DMS114 treated with DMSO at 0.1 percent for 48 hours (cell line): Measurements from ENCODE around the gene SPON1.

ENCODE experiments used
- DNase-seq: peaks from one replicate; lab custom pipeline; 2025; ENCODE audit not compliant: unreplicated experiment; lab: John Stamatoyannopoulos, UW

SPON1 gene

DNA sequence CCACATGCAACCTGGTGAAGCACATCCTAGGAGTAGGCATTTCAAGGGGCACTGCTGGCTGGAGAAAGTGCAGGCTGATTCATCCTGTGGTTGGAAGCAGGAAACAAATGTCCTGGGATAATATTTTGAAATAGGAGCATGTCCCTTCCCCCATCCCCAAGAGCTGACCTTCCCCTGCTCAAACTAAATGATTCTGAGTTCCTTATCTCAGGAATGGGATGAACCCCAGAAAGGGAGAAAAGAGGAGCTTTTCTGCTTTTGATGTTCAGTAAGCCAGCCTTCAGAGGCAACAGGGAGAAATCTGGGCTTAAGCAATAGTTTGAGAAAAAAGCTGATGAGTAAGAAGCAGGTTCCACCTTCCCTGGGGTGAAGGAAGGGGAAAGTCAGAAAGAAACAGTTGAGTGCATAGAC is 19.5 kb upstream of the SPON1 start:
- DNase-seq, result no peak

- no peak for DNase-seq
These were observed 18.5 kb upstream of the SPON1 start for GRCh38 chr11:13944016-13944415.

DNA sequence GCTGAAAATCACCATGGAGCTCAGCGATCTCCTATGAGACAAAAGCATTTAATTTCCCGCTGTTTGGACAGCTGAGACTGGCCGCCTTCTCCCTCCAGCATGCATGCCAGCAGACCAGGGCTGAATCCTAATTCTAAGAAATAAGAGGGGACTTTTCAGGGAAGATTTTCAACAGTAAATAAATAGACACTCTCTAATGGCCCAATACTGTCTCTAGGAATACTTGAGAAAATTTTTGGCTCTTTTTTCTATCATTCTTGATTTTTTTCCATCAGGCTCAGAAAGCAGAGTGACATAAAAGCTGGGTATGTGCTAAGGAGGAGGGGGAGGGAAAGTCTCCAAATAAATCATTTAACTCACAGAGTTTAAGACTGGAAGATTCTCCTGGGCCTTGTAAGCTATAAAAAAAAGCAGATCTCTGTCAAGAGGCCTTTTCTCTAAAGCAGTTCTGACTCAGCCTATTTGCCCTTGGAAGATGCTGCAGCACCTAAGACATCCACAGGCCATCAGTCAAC is 17.6 kb upstream of the SPON1 start:
- DNase-seq, result no peak

- no peak for DNase-seq
These were observed 15.1 kb upstream of the SPON1 start for GRCh38 chr11:13947379-13947778.

- no peak for DNase-seq
These were observed 12.6 kb upstream of the SPON1 start for GRCh38 chr11:13949876-13950275.

DNA sequence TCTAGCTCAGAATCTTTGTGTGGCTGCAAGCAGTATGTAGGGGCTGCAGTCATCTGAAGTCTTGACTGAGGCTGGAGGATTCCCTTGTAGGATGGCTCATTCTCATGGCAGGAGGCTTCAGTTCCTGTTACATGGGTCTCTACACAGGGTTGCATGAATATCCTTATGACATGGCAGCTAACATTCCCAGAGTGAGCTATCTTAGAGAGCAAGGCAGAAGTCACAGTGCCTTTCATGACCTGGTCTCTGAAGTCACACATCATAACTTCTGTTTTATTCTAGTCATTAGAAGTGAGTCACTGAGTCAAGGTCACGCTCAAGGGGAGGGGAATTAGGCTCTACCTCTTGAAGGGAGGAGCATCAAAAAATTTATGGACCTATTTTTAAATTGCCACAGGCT is 10.3 kb upstream of the SPON1 start:
- DNase-seq, result no peak

DNA sequence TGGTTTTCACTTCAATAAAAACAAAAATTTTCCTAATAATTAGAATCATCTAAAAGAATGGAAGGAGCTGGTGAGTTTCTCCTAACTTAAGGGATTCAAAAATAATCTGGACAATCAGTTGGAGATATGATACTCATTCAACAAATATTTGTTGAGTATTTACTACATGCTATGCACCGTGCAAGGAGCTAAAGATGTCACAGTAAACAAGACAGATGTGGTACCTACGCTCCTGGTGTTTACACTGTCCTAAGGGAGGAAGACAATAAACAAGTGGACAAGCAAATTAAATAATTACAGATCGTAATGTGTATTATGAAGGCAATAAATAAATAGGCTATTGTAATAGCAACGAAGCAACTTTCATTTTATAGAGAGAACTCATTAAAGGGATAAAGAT is 9.9 kb upstream of the SPON1 start:
- no peak for DNase-seq

DNA sequence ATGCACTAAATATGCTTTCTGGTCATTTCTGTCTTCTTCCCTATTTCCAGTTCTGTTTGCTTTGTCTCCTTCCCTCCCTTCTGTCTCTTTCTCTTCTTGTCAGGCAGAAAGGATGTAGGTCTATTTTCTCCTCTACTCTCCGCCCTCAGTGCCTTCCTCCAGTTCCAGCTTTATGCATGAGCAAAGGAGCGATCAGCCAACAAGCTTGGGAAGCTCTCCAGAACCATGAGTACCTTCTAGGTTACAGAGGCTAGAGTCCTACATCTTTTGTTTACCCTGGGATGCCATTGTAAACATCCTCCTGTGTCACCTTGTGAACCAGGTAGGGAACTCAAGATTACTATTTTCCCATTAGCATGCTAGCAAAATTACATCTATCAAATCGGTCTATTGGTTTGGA is 7.9 kb upstream of the SPON1 start:
- DNase-seq, result no peak

GRCh38 chr11:13955971-13956421 is 6.5 kb upstream of the SPON1 start:
- DNase-seq, result peak; percentile 24

DNA sequence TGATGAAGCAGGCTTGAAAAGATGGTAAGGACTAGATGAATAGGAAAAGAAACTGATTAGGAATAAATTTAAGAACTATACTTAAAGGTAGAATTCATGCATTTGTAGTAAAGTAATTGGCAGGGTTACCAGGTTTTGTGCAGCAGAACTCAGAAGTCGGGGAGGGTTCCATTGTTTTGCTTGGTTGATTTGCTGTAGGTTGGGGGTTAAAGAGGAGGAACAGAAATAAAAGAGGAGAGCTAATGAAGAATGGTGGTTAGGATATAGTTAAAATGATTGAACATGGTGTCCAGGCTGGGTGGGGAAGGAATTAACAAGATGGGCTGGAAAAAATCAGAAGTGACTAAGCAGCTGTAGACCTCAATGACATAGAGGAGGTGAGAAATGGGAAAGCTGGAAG is 5.5 kb upstream of the SPON1 start:
- no peak for DNase-seq

GRCh38 chr11:13958641-13959400 is 3.7 kb upstream of the SPON1 start:
- no peak for DNase-seq

GRCh38 chr11:13962198-13962561 is 343 bp upstream of the SPON1 start:
- no peak for DNase-seq

DNA sequence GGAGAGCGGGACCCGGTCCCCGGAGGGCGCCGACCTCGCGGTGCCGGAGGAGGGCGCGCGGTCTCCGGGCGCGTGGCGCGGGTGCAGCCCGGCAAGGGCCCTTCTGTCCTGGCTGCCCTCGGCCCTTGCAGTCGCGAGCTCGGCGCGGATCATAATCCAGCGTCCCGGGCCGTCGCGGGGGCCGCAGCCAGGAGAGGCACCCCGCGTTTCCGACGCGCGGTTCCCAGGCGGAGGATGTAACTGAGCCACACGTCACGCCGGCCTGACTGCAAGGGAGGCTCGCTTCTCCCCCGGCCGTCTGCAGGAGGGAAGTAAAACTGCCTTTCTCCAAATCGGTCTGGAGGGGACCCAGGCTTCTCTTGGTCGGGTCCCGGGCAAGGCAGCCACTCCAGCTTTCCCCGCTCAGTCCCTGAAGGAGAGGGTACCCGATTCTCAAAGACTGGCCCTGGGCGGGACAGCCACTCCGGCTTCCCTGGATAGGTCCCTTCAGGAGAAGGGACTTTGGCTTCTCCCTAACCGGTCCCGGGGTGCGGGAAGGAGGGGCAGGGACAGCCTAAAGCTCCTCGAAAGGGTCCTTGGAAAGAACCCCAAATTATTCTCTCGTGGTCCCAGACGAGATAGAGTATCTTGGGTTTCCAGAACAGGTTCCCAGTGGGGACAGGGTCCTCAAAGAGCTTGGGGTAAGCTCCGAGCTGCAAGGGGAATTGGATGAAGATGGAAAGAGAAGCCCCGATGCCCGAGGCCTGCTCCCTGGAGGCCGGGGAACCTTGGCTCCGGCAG is 836 bp downstream of the SPON1 start:
- peak; percentile 1 for DNase-seq

DNA sequence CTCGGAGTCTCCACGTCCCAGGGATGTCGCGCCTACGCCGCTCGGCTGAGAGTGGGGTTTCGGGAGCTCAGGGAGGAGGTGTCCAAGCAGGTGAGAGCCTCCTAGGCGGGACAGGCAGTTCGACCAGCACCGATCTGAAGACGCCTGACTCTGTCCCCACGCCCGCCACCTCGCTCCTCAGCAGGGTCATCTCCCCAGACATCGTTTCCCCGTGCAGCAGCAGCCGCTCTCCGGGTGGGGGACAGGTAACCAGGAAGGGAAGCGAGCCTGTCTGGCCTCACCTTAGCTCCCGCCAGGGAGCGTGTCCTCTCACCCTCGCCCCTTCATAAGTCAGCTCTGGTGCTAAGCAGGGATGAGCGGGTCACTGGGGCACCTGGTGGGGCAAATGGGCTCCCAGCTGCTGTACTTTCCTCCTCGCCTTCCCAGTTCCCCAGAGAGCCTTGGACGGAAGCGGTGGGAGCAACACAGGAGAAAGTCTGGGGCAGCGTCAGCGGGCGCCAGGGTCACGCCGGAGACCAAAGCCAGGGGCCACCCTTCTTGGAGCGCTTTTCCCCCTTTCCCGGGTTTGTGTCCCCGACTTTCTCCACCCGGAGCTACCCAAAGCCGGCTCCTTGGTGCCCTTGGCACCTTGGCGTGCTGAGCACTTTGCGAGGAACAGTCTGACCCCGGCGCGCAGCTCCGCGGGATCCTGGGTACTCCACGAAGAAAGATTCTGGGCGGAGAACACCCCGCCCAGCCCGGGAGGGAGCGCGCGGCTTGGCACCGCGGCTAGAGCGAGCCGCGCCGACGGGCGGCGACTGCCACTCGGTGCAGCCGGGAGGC is 1.6 kb downstream of the SPON1 start:
- no peak for DNase-seq

GRCh38 chr11:13964771-13965074 is 2.2 kb downstream of the SPON1 start:
- no peak for DNase-seq

DNA sequence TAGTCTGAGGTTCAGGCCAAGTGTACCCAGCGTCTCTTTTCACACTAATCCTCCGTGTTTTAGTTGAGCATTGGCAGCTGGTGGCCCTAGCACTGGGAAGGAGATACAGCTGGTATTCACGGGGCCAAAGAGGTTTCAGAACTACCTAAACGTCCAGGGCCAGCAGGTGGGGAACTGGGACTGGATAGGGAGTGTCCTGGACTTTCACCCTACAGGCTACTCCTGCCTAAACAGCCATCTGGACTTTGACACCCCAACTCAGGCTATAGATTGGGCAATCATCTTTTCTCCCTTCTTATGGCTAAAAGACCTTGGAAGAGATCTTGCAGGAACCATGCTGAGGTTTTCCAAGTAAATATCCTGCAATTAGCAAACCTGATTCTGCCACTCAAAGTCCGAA is 2.8 kb downstream of the SPON1 start:
- DNase-seq, result no peak

- no peak for DNase-seq
These were observed 3.5 kb downstream of the SPON1 start for GRCh38 chr11:13966013-13966412.

DNA sequence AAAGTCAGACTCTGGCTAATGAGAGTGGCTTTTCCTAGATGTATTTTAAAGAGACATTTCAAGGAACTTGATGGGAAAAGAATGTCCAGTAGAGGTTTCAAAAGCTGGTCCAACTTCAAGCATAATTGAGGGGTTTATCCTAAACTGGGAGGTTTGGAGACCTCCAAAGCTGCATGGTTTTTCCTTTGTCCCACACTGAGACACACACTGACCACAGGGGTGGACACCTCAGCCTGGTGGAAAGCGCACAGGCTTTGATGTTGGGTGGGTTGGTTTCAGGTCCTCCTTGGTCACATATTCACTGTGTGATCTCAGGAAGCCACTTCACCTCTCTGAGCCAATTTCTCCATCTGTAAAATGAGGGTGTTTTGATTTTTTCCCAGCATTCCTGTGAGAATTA is 4.0 kb downstream of the SPON1 start:
- no peak for DNase-seq

- no peak for DNase-seq
These were observed 8.5 kb downstream of the SPON1 start for GRCh38 chr11:13970986-13971385.

GRCh38 chr11:13972043-13972910 is 9.8 kb downstream of the SPON1 start:
- no peak for DNase-seq

GRCh38 chr11:13972944-13973343 is 10.4 kb downstream of the SPON1 start:
- no peak for DNase-seq
